ENCODE data around the gene LRBA.

The LRBA gene

DNA sequence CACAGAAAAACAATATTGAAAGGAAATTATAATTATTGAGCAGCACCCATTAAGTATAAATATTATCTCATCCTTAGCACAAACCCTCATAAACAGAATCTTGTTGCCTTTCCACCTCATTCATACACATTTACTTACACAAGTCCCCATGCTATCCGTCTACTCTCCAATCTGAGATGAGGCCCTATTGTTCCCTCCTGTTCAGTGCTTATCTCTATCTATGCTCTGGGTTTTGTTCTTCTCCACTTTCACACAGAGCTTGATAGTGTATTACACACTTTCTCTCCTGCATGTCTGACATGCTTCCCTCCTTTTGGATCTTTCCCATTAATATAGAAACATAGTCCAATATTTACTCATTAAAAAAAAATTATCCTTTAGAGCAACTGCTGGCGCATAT, 671.3 kb downstream of the LRBA start:
- DNase-seq, result no peak

DNA sequence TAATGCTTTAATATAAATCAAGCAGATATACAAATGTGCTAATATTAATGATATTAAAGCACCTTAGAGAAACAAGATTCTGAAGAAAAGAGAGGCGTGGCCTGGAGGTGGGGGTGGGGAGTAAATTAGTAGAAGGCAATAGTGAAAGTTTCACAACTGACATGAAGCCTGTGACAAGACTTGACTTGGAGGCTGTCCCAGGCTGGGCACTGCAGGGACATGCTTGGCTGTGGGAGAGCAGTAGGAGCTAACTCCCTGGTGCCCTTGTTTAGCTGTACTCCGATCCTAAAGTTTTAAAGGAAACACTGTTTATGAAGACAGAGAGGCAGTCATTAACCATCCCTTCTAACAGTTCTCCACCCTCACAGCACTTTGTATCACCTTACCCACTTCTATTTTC, 672.1 kb downstream of the LRBA start:
- no peak for DNase-seq

DNA sequence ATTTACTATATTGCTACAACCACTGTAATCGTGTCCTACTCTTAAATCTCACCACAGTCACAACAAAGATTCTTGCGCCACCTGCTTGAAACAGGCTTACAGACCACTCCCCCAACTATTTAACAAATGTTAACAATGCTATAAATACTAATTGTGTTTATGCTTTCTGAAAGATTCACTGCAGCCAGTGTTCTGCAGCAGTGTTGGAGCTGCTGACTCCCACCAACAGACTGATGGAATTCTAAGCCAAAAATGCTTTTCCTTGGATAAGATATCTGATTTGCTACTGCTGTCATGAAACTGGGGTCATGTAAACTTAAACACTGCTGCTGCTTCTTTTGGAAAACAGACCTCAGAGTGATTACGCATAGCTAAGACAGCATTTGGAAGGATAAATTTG, 677.4 kb downstream of the LRBA start:
- peak; percentile 59 for DNase-seq

DNA sequence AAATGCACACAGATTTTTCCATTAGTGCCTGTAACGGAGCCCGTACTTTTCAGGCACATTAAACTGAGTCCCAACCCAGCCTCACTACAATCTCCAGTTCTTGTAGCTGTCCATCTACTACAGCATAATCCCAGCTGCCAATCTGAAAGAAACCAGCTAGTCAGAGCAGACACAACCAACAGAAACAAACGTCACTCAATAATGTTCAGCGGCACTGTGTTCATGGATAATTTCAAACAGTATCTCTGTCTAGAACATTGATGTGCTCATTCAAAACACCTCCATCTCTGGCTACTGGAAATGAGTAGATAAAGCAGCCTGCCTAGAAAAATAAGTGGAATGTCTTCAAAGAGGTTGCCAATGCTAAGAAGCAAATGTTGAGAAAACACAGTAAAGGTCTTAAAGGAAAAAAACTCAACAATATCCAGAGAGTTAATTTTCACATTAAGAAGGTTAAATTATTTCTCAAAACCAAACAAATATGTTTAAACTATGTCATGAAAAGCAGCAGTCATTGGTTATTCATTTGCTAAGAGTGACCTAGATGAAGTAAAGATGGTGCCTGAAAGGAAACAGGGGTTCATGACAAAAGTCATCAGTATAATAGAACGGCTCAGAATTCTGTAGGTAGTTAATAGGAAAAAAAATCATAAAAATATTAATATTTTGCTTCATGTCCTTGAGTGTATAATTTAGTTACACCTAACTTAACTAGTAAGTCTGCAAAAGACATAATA, 678.2 kb downstream of the LRBA start:
- no peak for DNase-seq

DNA sequence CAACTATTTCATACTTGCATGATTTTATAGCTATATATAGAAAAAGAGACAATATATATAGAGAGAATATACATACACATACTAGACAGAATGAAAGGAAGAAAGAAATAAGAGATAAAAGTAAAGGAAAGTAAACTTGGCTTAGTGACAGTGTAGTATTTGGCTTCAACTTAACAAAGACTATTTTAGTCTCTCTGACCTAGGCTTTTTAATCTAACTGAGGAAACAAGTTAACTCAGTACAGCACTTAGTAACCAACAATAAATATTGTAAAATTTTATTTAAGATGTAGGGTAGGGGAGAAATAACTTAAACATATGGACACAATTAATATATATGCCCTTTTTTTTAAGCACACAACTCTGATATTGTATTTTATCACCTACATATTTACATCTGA, 682.1 kb downstream of the LRBA start:
- no peak for DNase-seq

DNA sequence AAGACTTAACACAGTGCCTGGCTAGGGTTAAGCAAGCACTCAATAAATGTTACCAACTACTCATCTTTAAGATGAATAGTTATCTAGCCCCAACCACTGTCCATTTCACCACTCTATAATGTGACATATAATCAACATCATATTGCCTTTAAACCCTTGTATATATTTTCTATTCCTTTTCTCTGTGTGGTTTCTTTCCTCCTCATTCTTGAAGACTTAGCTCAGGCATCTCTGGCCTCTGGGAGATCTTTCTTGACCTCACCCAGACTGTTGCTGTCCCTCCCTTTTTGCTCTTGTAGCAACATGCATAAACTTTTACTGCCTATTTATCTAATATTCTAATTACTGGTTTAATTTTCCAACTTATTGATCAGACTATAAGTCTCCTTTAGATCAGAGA, 683.0 kb downstream of the LRBA start:
- DNase-seq, result no peak

DNA sequence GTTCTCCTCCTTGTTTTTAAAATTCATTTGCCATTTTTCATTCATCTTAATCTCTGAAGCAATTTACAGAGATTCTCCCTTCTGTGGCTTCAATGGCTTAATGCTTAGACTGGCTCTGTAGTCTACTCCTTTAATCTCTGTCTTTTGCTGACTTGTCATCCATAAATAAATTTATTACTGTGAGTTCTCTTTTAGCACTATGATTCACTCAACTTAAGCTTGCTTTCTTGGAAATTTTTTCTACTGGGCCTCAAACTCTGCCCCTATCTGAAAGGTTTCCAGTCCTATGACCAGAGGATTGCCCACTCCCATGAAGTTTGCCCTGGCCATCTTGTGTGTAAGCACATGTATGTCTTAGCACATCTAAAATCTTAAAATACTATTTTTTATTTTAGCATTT, 685.7 kb downstream of the LRBA start:
- DNase-seq, result no peak

DNA sequence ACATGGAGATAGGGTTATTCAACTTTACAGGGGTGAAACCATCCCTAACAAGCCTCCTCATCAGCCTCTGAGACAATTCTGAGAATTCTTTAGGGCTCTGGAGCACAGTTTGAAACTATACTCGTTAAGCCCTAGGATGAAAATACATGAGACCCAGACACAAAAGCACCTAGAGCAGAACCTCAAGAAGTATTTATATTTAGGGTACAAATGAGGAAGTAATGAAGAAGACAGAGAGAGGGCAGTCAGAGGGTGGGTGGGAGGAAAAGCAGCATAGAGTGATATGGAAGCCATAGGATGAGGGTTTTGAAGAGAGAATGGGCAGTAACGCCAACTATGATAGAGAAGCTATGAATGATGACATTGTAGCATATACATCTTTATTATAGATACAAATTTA, 686.6 kb downstream of the LRBA start:
- DNase-seq, result no peak

DNA sequence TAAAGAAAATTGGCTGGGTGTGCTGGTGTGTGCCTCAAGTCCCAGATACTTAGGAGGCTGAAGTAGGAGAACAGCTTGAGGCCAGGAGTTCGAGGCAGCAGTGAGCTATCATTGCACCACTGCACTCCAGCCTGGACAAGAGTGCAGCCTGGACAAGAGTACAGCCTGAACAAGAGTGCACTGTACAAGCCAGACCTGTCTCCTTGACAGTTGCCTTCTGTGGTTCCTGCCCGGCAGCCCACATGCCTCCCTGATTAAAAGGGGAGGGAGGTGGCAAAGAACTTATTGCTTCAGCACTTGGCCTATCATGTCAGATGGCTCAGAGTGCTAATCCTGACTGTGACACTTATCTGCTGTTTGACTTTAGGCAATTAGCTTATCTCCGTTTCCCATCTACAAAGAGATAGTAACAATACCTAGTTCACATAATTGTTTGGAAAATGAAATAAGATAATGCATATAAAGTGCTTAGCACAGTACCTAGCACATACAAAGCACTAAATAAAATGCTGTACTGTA, 687.8 kb downstream of the LRBA start:
- DNase-seq, result peak; percentile 59

DNA sequence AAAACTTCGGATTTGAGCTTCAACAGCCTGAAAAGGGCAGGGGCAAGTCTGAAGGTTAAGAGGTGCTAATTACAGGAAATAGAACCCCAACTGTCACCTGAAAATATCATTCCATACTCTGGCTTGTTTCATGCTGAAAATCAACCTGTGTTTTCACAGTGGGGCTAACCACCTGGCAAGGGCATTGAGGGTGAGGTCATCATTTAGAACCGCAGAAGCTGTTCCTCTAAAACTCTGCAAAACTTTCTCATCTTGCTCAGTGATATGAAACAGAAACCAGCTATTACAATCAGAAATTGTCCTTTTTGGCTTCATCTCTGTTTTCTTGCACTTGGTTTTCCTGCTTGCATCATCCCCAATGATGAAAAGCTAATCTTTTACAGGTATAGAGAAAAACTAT, 689.2 kb downstream of the LRBA start:
- DNase-seq, result no peak

DNA sequence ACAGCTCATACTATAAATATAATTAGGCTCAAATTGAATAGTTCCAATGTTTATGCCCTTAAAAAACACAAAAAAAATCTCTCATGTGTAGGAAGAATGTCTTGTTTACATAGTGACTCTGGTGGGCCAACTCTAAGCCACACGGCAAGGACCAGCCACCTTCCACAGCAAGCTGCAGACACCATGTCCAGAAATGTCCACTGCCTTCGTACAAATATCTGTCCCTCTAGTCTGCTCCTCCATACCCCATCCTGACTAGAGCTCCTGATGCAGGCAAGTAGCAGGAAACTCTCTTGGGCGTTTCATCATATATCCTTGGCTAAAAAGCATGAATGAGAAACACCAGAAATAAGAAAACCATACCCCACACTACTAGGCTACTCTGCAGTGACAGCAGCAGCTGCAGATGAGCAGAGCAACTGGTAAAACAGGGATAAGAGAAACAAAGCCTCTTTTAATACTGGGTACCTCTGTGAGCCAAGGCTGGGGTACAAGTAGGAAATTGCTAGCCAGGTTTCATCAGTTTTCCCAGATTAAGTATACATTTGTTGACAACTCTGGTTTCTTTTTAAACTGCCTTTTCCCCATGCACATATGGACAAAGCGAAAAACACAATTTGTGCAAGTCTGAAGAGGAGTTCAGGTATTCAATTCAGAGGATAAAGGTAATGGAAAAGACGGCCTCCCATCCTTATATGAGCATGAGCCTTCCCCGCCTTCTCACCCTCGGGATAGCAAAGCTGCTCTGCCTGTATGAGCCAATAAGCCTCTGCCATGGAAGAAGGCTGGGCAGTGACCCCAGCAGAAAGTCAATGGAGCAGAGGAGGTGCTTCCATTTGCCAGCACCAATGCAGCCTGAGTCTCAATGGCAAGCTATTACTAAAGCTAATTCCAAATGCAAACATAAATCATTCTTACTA, 691.4 kb downstream of the LRBA start:
- no peak for DNase-seq

DNA sequence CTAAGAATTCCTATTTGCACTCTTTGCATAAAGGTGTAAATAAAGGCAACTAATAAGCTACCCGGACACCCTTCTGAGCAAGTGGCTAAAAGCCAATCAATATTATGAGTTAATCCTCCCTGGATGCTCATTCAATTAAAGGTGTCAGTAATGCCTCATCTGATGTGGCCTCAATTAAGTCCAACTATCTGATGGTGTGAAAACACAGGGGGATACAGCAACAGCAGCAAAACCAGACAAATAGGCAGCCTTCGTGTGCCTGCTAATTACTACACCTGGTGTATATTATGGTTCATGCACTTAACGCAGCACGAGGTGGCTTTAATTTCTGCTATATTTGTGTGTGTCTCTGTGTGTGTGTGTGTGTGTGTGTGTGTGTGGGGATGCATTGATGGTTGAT, 692.4 kb downstream of the LRBA start:
- no peak for DNase-seq

DNA sequence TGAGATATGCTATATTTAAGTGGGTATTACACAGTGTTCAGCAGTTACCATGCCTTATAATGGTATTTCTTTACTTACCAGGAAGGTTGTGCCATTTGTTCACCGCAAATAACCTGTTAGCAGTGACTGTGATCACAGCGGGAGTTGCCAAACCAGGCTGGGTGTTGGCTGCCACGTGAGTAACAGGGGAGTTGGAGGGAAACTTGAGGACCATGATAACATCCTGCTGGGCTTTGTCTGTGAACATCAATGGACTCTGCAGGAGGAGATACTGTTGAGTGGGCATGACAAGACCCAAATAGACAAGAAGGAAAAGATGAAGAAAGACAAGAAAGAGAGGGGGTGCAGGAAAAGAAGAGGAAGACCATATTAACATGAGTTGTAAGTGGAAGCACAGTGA, 694.0 kb downstream of the LRBA start:
- DNase-seq, result no peak

DNA sequence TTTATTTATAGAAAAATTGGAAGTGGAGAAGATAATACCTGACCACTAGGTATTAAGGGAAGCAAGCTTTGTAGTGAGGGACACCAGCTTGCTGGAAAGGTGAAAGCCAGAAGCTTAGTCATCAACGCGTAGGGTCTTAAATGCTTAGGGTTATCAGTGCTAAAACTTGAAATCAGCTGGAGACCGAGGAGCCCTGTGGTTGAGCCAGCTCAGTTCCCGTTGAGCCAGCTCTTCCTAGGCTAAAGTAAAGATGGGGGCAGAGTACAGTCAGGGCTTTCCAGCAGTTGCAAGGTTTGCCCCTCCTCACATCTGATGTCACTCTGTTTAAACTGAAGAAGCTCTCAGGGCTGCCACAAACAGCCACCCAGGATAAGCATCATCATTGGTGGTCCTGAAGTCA, 696.1 kb downstream of the LRBA start:
- DNase-seq, result no peak

DNA sequence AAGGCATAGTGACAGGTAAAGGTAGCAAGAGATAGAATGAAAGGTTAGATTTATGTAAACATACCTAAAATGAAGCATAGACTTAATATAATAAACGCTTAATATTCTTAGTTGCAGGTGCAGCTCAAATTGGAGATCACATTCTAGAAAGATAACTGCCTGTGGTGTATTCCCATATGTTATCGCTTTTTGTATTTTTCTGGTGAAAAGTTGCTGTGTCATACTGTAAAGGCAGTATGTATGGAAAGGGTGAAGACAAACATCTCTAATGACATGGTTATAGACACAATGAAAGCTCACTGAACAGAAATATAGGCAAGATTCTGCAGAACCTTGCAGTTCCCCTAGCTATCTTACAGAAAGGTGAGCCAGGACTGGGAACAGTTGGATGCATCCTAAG, 696.6 kb downstream of the LRBA start:
- DNase-seq, result no peak

DNA sequence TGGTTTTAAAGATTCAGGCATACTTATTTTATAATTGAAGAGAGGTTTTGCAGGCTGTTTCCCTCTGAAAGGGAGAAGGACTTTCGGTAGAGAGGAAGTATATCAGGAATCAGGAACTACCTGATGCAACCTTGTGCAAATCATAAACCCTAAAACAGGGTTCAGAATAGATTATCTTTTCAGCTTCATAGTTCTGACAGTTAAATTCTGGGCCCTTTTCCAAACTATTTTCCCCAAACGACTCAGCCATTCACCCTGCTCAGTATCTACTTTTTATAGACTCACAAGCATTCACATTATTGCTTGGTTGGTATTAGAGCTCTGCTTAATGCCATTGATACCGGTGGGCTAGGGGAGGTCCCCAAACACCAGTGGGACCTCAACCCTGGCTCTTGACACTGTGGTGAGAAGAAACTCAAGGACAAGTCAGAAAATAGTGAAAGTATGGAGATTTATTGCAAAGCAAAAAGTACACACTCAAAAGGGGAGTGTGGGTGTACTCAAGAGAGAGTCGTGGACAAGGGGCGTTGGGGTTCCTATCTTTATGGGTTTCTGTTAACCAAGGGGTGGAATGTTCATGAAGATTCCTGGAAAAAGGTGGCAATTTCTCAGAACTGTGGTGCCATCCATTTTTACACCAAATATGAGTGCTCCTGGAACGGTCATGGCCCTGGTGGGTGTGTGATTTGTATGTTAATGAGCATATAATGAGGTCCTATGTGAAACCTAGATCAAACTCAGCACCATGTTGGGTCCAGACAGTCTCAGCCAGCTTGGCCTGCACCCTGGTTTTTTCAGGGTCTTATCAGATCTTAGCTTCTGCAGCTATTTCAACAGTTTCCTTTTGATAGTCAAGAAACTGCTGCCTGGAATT, 698.5 kb downstream of the LRBA start:
- no peak for DNase-seq

DNA sequence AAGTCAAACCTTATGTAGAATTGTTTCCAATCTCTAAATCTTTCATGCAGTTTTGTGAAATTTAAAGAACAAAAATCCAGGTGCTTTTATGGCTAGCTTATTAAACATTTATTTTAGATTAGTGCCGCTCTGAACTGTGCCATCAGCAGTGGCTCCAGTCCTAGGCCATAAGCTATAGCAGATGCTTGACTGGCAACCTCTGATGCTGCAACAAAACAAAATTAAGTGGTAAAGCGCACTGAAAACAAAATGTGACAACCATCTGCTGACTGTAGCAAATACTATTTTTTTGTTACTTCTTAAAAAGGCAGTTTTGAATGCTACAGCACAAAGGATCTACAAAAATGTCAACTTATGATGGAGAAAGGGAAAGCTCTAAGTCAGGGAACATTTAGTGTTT, 699.4 kb downstream of the LRBA start:
- DNase-seq, result no peak

DNA sequence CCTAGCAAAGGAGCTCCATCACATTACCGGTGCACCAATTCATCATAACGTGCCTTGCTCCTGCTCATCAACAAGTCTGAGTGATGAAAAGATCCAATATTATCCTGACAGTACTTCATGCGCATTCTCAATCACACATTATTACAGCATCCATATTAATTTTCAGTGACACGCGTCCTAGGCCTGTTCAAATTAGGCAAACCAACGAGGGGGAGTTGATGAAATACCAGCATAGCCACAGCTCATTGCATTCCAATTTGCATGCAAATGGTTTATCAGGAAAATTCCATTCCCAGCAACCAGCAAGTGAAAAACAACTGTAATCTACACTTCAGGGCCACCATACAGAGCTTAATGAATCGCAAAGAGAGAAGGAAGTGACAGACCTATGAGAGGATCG, 699.9 kb downstream of the LRBA start:
- no peak for DNase-seq

DNA sequence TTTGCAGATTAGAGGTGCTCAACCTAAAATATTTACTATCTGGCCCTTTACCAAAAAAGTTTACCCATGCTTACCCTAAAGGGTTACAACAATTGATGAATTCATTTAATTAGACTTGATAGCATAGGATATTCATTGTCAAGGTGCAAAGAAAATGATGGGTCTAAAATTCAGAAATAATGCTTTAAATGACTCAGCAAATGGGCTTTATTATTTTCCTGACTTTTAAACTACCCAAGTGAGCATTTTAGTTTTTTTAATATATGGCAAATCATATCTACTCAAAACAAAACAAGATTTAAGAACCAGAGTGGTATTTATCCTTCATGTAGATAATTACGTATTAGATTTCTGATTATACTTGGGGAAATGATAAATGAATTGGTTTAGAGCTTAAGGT, 701.1 kb downstream of the LRBA start:
- DNase-seq, result no peak

DNA sequence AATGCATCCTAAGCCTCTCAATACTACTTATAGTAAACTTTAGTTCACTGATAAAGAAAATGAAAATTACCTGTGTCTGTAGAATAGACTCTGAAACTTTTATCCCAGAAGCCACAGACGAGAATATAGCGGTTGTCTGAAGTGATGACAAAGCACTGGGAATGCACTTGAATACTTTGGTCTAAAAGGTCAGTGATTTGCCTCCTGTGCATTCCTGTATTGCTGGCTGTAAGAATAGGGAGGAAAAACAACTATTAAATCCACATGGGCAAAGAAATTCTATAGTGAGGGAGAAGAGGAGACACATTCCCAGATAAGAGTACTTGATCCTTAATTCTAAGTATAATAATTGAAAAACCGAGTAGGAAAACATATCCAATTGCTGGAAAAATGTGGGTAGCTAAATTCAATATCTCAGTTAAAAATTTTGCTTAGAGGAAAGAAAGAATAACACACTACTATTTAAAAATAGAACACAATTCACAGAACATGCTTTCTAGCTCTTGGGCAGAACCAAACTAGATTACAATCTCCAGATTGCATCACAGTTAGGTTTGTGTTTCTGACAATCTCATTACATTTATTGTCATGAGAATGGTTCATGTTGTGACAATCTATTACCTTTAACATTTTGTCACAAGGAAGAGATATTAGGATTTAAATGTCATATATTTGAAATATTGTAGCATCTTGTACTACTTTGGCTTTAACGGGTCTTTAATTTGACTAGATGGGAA, 704.8 kb downstream of the LRBA start:
- DNase-seq, result no peak

DNA sequence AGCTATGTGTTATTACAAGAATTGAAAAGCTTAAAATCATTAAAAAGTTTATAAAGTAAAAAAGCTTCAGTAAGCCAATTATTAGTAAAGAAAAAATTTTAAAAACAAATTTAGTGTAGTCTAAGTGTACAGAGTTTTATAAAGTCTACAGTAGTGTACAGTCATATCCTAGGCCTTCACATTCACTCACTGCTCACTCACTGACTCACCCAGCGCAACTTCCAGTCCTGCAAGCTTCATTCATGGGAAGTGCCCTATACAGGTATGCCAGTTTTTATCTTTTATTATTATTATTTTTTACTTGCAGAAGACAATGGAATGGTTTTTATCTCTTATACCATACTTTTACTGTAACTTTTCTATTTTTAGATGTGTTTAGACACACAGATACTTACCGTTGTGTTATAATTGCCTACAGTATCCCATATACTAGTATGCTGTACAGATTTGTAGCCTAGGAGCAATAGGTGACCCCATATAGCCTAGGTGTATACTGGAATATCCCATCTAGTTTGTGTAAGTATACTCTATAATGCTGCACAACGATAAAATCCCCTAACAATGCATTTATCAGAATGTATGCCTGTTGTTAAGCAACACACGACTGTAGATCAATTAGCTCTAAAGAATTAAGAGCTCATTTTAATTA, 706.1 kb downstream of the LRBA start:
- DNase-seq, result no peak

DNA sequence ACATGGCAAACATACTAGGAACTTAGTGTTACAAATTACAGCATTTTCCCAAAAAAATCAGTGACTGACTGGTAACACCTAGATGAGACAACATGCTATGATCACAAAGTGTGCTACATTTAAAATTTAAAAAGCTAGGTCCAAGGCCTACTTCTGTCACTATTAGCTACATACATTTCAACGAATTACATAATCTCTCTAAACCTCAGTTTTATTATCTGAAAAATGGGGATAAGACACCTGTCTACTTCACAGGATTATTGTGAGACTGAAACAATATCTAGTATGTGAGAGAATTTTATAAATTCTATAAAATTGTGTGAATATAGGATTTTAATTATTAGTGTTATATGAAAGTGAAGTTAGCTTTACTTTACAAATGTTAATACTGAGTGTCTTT, 708.4 kb downstream of the LRBA start:
- DNase-seq, result no peak

All from islet precursor cell (in vitro differentiated cells).